SU-DHL-6 (cell line): Measurements from ENCODE around the gene ZNF516.

Experiments used
- EZH2phosphoT487 ChIP-seq: fragments of 200-600 bp; sonication (generic), shearing (Covaris generic); conservative IDR thresholded peaks from 2 replicates; pipeline ENCODE4 v1.6.1; 2018; ENCODE audit warnings: mild to moderate bottlenecking, antibody characterized with exemption, low read length, moderate library complexity, mixed read lengths
- TF ChIP-seq, protein P1 (sequence below): fragments of 200-600 bp; sonication (generic); IDR thresholded peaks from one replicate; pipeline ENCODE4 v1.5.1; 2017; ENCODE audit warnings: antibody characterized with exemption, mild to moderate bottlenecking, low read length, moderate library complexity; ENCODE audit not compliant: insufficient read depth, poor library complexity, severe bottlenecking

DNA sequence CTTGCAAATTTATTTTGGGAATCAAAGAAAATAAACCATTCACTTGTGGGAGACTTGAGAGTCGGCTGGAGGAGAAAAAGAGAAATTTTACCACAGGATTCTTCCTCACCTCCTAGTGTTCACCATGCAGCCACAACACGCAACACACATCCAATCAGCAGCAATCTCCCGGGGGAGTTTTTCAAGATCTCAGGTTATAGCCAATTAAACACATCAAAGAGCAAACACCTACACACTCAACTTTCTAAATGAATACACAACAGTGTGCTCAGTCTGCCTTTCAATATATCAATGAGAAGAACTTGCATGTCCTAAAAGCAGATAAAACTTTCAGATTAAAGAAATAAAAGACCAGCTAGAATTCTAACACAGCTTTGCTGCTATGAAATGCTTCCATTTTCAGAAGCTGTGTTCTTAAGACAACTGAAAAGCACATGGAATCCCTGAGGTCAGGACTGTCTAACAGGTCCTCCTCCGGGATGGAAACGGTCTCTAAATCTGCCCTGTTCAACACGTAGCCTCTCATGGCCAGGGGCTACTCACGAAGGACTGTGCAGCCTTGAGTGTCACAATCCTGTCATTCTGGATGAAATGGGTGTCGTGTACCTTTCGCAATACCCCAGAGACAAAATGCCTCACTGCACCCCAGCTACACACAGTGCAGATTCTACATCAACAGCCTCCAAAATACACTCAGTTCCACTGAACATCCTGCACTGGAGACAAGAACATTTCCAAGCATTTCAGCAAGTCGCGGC, 84.2 kb downstream of the ZNF516 start:
- TF ChIP-seq, protein P1, sequence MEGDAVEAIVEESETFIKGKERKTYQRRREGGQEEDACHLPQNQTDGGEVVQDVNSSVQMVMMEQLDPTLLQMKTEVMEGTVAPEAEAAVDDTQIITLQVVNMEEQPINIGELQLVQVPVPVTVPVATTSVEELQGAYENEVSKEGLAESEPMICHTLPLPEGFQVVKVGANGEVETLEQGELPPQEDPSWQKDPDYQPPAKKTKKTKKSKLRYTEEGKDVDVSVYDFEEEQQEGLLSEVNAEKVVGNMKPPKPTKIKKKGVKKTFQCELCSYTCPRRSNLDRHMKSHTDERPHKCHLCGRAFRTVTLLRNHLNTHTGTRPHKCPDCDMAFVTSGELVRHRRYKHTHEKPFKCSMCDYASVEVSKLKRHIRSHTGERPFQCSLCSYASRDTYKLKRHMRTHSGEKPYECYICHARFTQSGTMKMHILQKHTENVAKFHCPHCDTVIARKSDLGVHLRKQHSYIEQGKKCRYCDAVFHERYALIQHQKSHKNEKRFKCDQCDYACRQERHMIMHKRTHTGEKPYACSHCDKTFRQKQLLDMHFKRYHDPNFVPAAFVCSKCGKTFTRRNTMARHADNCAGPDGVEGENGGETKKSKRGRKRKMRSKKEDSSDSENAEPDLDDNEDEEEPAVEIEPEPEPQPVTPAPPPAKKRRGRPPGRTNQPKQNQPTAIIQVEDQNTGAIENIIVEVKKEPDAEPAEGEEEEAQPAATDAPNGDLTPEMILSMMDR = no peak
- TF ChIP-seq EZH2phosphoT487 = no peak
